Thoracic aorta (tissue), 2 donors: ENCODE measurements around the gene ANKRD12. TPM values are rescaled to one million over a fixed set of nuclear protein-coding genes. Genes with fewer than 3 reads are reported as not detected.
A peak's percentile ranks its signal among the peaks of the same experiment; 100 is the strongest.

Source experiments
- ATAC-seq: fragments of 150-250 bp; one replicate; pipeline ENCODE4 v1.8.0; 2017; ENCODE audit warnings: low read depth; ENCODE audit not compliant: insufficient number of reproducible peaks, low FRiP score
- DNase-seq: peaks from one replicate; pipeline ENCODE4 v3.0.0-alpha.2; 2020; ENCODE audit warnings: low spot score
- H3K27ac ChIP-seq, 2 donors: fragments of 200-600 bp; sonication (generic); 1 replicate in 1 of 2; 2 replicates in 1 of 2; pipeline ENCODE4 v1.5.1; 2016; ENCODE audit warnings: mild to moderate bottlenecking in 2 of 2, moderate library complexity in 2 of 2
- H3K27me3 ChIP-seq: fragments of 200-600 bp; sonication (generic); replicated peaks from 2 replicates; pipeline ENCODE4 v1.6.0; 2016; ENCODE audit warnings: mild to moderate bottlenecking; ENCODE audit not compliant: insufficient read depth
- H3K36me3 ChIP-seq: fragments of 200-600 bp; sonication (generic); one replicate; pipeline ENCODE4 v1.5.1; 2016
- H3K4me1 ChIP-seq, 2 donors: fragments of 200-600 bp; sonication (generic); 1 replicate in 1 of 2; 2 replicates in 1 of 2; pipeline versions ENCODE4 v1.5.1 to v1.6.0; 2016; ENCODE audit warnings: low read depth in 2 of 2, mild to moderate bottlenecking in 1 of 2; ENCODE audit not compliant: control insufficient read depth in 1 of 2
- H3K4me3 ChIP-seq: fragments of 200-600 bp; sonication (generic); 2 replicates; pipeline ENCODE4 v1.5.1; 2016; ENCODE audit warnings: mild to moderate bottlenecking
- H3K9me3 ChIP-seq: fragments of 200-600 bp; sonication (generic); 2 replicates; pipeline ENCODE4 v1.5.1; 2016
- total RNA-seq, 2 donors: library from RNA; depleted of rRNA; stranded (reverse); fragments of >200 nt; gene quantifications; one replicate each; pipeline versions ENCODE4 v1.1.0 to v1.2.3, GENCODE V29; 2016
- TF ChIP-seq, protein P1 (sequence below): fragments of 200-600 bp; sonication (generic); IDR thresholded peaks from one replicate; pipeline ENCODE4 v1.5.1; 2019; ENCODE audit warnings: antibody characterized with exemption

ANKRD12 gene
- total RNA-seq, 2 donors from 2014 or later: 35.6 to 70.3 TPM

DNA sequence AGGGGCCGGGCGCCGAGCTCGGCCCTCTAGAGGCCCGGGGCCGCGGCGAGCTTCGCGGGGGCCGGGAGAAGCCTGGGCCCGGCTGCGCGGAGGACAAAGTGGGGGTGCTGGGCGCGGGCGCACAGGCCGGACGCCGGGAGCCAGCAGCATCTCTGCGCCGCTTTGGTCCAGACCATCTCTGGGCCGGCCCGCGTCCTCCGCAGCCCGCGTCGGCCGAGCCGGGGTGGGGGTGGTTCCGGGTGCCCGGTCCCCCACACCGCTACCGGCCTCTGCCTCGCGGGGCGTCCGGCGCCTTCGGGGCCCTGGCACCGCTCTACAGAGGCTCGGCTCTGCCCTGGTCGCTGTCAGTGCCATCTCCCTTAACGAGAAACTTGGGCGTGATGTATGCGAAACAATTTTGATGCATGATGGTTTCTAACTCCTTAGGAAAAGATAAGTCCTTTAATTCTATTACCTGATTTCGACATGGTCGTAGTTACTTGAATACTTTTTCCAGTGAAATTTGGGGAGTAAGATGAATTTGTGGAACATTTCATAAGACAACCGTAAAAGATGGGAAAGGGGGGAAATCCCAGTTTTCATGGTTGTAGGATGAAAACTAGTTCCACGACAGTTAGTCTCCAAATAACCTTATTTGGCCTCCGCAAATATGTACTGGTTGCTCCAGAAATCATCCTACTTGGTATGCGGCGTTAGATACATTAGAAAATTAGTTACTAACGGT lies 198.6 kb downstream of the ANKRD12 start:
- no peaks in the 10 kb centered on the region for H3K9me3 ChIP-seq
- peaks cover 9% of the 10 kb centered on the region for H3K36me3 ChIP-seq
- no peak for DNase-seq
- H3K27me3 ChIP-seq: no peaks in the 10 kb centered on the region
- H3K4me3 ChIP-seq: peak overlapping the region; percentile 99
- H3K27ac ChIP-seq: peak overlapping the region; percentile 83 to 95
- peaks cover 15 to 23% of the 10 kb centered on the region in 2 donors for H3K4me1 ChIP-seq
- TF ChIP-seq, protein P1, sequence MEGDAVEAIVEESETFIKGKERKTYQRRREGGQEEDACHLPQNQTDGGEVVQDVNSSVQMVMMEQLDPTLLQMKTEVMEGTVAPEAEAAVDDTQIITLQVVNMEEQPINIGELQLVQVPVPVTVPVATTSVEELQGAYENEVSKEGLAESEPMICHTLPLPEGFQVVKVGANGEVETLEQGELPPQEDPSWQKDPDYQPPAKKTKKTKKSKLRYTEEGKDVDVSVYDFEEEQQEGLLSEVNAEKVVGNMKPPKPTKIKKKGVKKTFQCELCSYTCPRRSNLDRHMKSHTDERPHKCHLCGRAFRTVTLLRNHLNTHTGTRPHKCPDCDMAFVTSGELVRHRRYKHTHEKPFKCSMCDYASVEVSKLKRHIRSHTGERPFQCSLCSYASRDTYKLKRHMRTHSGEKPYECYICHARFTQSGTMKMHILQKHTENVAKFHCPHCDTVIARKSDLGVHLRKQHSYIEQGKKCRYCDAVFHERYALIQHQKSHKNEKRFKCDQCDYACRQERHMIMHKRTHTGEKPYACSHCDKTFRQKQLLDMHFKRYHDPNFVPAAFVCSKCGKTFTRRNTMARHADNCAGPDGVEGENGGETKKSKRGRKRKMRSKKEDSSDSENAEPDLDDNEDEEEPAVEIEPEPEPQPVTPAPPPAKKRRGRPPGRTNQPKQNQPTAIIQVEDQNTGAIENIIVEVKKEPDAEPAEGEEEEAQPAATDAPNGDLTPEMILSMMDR: no peak
- peak; percentile 26 for ATAC-seq

Other genes with a start within 250 kb of the ANKRD12 start
- gene NDUFV2, start 34.1 kb upstream of the ANKRD12 start, total RNA-seq: 10 to 100 TPM; 44.0 to 94.9 TPM
- gene TWSG1, start 198.0 kb downstream of the ANKRD12 start, total RNA-seq: 100 to 1,000 TPM; 107 to 130 TPM